ENCODE data around the gene SCN1B. TPM values are rescaled to one million over a fixed set of nuclear protein-coding genes. Genes with fewer than 3 reads are reported as not detected.

The SCN1B gene
- total and polyA plus RNA-seq, 2 of the 13 experiments (the other 11 are each of a cell fraction or from before 2014, with no cell fraction given): 2.7 to 20.1 TPM

GRCh38 chr19:35041548-35042055 is 11.3 kb downstream of the SCN1B start, which contains the start of gene HPN (continued):
- TF ChIP-seq ZNF704 (CRISPR knock-in tag; IDR thresholded peaks at IDR 0.05; ENCODE audit: borderline replicate concordance) (no peak), TBX2 (CRISPR knock-in tag; IDR thresholded peaks at IDR 0.05; ENCODE audit: borderline replicate concordance) (no peak), ZC3H4 (CRISPR knock-in tag; IDR thresholded peaks at IDR 0.05; ENCODE audit: borderline replicate concordance) (0 out of 2 replicates have a peak, but pooled peaks have one; percentile 19), CEBPG (CRISPR knock-in tag; IDR thresholded peaks at IDR 0.05) (0 out of 2 replicates have a peak, but pooled peaks have one; percentile 7), ZNF670 (CRISPR knock-in tag; IDR thresholded peaks at IDR 0.05; ENCODE audit: borderline replicate concordance) (peak; percentile 17; the same call in 1 of the 2 replicates), KDM6A (CRISPR knock-in tag; IDR thresholded peaks at IDR 0.05; ENCODE audit: low read depth) (no peak), SMAD9 (CRISPR knock-in tag; IDR thresholded peaks at IDR 0.05) (no peak), ZNF766 (CRISPR knock-in tag; IDR thresholded peaks at IDR 0.05; ENCODE audit: borderline replicate concordance) (no peak), U2AF1 (optimal IDR thresholded peaks at IDR 0.05; ENCODE audit: low read depth, low read length) (no peak), PHF20 (CRISPR knock-in tag; IDR thresholded peaks at IDR 0.05) (no peak), CAMTA2 (CRISPR knock-in tag; IDR thresholded peaks at IDR 0.05; ENCODE audit: borderline replicate concordance) (0 out of 2 replicates have a peak, but pooled peaks have one; percentile 36), HNRNPH1 (optimal IDR thresholded peaks at IDR 0.05; ENCODE audit: low read depth, low read length) (no peak), MAFF (IDR thresholded peaks at IDR 0.05; ENCODE audit: low read depth, low read length) (no peak), MATR3 (CRISPR knock-in tag; IDR thresholded peaks at IDR 0.05) (no peak), PCBP1 (IDR thresholded peaks at IDR 0.05; ENCODE audit: borderline replicate concordance, low read depth, low read length) (no peak), ZXDC (CRISPR knock-in tag; IDR thresholded peaks at IDR 0.05) (no peak), TAF1 (CRISPR knock-in tag; IDR thresholded peaks at IDR 0.05) (peak; percentile 38; the same call in 1 of the 2 replicates), GABPA (IDR thresholded peaks at IDR 0.05; ENCODE audit: low read depth, low read length) (no peak), GABPA (CRISPR knock-in tag; IDR thresholded peaks at IDR 0.05; ENCODE audit: low read depth) (no peak), HNRNPUL1 (IDR thresholded peaks at IDR 0.05; ENCODE audit: low read depth, low read length) (no peak), POLR2A (IDR thresholded peaks at IDR 0.05; ENCODE audit: insufficient read depth in 1 of 2, low read depth in 2 of 2, low read length in 2 of 2) (peak in 1 of 2 experiments; percentile 76), ZNF567 (CRISPR knock-in tag; IDR thresholded peaks at IDR 0.05; ENCODE audit: borderline replicate concordance) (no peak)
- TF ChIP-seq, protein P1, sequence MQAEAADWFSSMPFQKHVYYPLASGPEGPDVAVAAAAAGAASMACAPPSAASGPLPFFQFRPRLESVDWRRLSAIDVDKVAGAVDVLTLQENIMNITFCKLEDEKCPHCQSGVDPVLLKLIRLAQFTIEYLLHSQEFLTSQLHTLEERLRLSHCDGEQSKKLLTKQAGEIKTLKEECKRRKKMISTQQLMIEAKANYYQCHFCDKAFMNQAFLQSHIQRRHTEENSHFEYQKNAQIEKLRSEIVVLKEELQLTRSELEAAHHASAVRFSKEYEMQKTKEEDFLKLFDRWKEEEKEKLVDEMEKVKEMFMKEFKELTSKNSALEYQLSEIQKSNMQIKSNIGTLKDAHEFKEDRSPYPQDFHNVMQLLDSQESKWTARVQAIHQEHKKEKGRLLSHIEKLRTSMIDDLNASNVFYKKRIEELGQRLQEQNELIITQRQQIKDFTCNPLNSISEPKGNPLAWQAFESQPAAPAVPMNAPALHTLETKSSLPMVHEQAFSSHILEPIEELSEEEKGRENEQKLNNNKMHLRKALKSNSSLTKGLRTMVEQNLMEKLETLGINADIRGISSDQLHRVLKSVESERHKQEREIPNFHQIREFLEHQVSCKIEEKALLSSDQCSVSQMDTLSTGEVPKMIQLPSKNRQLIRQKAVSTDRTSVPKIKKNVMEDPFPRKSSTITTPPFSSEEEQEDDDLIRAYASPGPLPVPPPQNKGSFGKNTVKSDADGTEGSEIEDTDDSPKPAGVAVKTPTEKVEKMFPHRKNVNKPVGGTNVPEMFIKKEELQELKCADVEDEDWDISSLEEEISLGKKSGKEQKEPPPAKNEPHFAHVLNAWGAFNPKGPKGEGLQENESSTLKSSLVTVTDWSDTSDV (CRISPR knock-in tag; IDR thresholded peaks at IDR 0.05): 0 out of 2 replicates have a peak, but pooled peaks have one; percentile 17
- TF ChIP-seq, protein P2, sequence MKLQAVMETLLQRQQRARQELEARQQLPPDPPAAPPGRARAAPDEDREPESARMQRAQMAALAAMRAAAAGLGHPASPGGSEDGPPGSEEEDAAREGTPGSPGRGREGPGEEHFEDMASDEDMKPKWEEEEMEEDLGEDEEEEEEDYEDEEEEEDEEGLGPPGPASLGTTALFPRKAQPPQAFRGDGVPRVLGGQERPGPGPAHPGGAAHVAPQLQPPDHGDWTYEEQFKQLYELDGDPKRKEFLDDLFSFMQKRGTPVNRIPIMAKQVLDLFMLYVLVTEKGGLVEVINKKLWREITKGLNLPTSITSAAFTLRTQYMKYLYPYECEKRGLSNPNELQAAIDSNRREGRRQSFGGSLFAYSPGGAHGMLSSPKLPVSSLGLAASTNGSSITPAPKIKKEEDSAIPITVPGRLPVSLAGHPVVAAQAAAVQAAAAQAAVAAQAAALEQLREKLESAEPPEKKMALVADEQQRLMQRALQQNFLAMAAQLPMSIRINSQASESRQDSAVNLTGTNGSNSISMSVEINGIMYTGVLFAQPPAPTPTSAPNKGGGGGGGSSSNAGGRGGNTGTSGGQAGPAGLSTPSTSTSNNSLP (IDR thresholded peaks at IDR 0.05; ENCODE audit: low read depth, low read length): no peak
